RPMI7951 (cell line): ENCODE data around the gene ZNF821. TPM values are rescaled to one million over a fixed set of nuclear protein-coding genes. Genes with fewer than 3 reads are reported as not detected.
"Not testable (repeated sequence)": the region's sequence is repeated elsewhere in the genome, so short reads cannot be mapped to it uniquely, and the experiment has no call there.

Experiments
- DNase-seq: peaks from one replicate; pipeline ENCODE4 v3.0.0-alpha.2; 2012; ENCODE audit warnings: low read depth
- total RNA-seq: library from RNA; depleted of rRNA; stranded (reverse); fragments of >200 nt; shearing (Covaris generic); gene quantifications from 2 replicates; pipeline ENCODE4 v1.2.3, GENCODE V29; 2014

Gene ZNF821
- total RNA-seq, 1 experiment from 2014 or later: 3.4 TPM

DNA sequence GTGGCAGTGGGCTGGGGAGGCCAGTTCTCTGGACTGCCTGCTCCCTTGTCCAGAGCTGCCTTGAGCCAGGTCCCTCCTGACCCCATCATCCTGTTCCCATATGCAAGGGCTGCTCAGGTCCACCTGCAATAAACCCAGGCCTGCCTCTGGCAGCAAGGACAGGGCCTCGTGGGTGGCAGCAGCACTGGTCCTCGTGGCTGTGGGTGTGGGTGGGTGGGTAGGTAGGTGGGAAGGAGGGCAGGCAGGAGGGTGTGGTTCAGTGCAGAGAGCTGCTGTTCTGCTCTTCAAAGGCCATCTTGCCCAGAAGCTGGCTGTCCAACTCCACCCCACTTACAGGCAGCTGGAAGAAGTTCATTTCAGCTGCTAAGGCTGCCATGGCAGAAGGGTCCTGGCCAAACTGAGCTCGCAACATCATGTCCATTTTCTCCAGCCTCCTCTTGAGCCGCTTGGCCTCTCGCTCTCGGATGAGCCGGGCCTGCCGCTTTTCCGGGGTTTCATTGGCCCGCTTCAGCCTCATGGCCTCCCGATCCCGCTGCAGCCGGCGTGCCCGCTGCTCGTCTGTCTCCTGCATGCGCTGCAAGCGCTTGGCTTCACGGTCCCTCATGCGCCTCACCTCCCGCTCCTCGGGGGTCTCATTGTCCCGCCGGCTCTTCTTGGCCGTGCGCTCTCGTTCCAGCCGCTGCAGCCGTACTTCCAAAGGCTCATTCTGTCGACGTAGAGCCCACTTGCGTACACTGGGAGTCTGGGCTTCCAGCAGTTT lies 24.0 kb downstream of the ZNF821 start:
- no peak for DNase-seq

DNA sequence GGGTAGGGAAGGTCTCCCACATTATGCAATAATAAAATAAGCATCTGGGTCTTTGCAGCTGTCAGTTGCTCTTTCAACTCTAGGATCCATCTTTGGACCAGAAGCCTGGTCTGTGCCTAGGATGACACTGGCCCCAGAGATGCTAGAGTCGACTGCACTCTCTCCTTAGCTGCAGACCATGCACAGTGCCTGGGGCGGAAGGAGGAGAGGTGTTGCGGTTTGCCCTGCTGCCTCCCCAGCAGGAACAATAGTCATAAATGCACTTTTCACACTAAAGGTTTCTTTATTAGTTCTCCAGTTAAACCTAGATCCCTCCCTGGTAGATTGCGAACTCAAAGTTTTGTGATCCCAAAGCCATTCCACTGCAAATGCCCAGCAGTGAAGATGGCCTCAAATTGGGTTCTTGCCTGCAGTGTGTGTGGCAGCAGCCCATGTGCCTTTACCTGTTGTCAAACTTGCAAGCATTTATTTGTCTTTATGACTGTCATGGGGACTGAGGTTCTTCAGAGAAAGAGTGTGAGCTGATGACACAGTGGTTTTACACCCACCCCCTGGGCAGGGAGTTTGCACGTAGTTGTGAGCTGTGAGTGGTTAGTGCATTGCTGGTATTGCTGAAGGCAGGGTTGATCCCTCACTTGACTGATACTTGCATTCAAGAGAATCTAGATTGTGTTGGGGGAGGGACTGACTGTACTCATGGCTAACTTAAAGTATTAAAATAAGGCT lies 27.9 kb downstream of the ZNF821 start:
- DNase-seq: no peak

DNA sequence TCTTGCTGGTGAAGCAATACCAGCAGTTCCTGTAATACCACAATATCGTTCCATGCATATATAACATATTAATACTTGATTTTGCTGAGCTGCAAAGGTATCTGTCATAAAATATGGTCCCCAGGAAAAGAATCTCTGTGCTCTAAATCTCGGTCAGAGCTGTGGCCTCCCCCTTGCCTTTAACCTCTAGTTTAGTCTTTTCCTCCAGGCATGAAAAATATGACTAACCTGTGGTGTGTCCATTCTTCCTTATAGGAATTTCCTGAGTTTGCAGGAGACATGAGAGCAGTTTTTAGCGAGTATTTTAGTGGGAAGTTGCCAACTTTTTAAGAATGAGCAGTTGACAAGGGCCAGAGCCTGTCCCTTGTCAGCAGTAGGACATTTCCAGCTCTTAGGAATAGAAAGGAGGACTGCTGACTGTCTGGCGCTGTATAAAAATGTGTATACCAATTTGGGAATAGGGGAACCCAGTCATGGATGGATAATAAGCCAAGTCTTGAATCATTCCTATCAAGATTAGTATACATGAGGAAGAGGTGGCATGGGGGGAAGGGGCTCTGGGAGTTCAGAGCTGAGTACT lies 29.5 kb downstream of the ZNF821 start:
- peak; percentile 14 for DNase-seq

DNA sequence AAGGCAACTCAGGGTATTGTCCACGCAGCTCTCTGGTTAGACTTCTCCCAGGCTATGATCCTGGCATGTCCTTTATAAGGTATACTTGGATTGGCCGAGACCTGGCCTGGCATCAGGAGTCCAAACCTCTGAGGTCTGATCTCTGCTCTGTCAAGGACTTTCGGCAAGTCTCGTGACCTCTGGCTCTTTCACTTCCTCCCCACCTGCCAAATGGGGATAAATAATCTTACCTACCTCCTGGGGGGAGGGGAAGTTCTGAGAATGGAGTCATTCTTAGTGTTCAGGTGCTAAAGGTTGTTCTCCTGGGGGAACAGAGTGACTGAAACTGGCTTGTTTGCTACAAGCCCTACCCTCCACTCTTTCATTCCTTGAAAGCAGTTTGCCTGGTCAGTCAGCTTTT lies 30.6 kb downstream of the ZNF821 start:
- no peak for DNase-seq

DNA sequence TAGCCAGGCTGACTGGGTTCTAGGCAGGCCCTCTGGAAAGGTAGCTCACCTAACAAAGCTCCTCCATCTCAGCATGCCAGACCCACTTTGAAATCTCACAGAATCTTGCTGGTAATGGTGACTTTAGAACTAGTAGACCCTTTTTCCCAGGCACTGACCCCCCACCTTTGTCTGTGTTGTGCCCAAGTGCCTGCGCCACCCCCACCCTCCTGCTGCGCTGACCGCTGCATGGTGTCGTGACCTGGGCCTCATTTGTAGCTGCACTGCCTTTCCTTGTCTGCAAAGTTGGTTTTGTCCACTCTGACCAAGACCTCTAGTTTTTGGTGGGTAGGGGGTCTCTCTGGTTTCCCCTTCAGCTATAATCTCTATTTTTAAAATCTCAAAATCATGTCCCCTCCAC lies 31.4 kb downstream of the ZNF821 start:
- no peak for DNase-seq

DNA sequence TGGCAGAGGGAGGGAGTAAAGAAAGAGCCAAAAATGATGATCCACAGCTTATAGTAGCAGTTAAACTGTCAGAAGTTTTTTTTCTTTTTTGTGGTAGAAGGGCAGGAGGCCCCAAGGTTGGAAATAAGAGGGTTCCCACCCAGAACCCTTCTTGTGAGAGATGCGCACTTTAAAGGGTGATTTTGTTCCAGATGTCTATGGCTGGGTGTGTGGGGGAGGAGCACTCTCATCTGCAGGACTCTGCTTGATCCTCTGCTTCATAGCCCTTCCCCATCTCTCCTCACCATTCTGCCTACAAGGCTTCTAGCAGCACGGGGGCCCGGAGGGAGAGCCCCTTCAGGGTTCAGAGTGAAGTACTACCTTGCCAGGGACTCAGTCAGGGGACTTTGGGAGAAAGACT lies 31.8 kb downstream of the ZNF821 start:
- DNase-seq: no peak

GRCh38 chr16:71851746-71852145 lies 32.2 kb downstream of the ZNF821 start:
- DNase-seq: no peak

- DNase-seq: no peak
Measured at GRCh38 chr16:71848622-71849021, 35.4 kb downstream of the ZNF821 start.

DNA sequence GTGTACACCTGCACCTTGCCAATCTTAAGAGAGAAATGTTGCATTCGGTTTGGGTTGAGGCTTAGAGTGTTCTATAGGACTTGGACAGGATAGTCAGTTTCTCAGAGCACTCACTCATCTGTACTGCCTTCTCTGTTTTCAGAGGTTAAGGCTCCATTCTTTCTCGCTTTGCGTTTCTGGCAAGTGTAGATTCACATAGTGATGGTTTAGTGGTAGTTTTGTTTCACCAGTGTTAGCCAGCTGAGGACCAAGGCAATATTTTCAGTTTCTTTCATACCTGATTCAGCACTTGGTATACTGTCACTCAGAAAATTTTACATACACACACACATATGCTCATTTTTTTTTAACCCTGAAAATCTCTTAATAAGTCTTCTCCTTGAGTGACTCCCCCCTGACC lies 36.9 kb downstream of the ZNF821 start:
- no peak for DNase-seq

- peak; percentile 9 for DNase-seq
Measured at GRCh38 chr16:71846431-71846830, 37.6 kb downstream of the ZNF821 start.

- peak; percentile 91 for DNase-seq
Measured at GRCh38 chr16:71845639-71846430, 38.1 kb downstream of the ZNF821 start, which contains the start of gene ATXN1L. Gene ATXN1L, plus strand, starts transcription at chr16:71845976. Its CDS starts 3,765 bp downstream, at chr16:71849741.

DNA sequence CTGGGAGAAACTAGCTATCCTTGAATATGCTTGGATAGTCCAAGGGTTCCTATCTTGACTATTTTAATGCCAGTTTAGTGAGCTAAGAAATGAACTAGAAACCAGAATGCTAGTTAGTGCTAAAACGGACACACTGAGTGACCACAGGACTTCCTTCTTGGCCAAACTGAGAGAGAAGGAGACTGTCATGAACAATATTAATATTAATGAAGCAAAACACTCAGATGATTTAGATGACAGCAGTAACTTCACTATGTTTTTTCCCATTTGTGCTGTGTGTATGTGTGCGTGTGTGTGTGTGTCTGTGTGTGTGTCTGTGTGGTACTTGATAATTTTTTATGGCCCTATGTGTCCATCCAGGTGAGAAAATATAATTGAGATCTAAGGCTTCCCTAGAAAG lies 40.4 kb downstream of the ZNF821 start:
- no peak for DNase-seq

DNA sequence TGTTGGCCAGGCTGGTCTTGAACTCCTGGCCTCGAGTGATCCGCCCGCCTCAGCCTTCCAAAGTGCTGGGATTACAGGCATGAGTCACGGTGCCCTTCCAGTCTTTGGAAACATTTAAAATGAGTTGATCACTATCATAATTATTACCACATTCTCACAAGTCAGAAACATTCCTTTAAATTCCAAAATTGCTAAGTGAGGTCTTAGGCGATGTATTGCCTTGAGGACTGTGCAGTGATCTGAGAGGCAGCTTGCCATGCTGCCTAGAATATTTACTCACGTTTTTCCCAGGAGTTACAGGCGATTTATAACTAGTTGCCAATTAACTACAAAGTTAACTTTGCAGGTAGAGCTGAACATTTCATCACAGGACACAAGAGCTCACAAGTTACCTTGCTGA lies 43.9 kb downstream of the ZNF821 start:
- no peak for DNase-seq

DNA sequence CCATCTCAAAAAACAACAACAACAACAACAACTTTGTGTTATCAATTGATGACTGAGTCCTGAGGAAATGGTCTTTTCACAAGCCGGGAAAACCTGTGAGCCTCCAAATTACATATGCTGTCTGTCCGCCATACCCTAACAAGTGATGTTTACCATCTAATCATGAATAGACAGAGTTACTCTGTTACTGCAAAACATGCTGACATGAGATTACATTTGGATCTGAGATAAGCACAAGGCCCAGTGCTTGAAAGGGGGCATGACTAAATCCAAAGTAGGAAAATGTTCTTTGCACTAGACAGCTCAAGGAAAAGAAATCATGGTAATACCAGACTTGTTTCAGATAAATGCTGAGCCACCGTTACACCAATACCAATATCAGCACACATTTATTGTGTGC lies 46.8 kb downstream of the ZNF821 start:
- DNase-seq: no peak

DNA sequence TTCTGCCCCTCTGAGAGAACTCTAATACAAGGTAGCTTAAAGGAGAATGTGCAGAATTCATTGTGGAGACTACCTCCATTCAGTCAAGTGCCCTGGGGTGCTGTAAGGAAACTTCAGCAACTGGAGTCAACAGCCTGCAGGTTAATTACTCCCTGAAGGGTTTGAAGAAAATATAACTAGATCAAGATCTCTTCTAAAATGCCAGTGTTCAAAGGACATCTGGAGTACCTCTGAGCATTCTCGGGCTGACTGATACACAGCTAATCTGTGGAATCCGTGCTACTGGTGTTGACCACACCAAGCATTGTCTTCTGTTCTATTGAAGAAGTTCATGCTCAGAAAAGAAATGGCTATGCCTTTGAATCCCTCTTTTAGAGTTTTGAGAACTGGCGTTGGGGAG lies 49.7 kb downstream of the ZNF821 start:
- DNase-seq: no peak

GRCh38 chr16:71832112-71832511 lies 51.9 kb downstream of the ZNF821 start:
- DNase-seq: not testable (repeated sequence)

GRCh38 chr16:71831698-71832097 lies 52.3 kb downstream of the ZNF821 start:
- not testable (repeated sequence) for DNase-seq

GRCh38 chr16:71830359-71830758 lies 53.6 kb downstream of the ZNF821 start:
- DNase-seq: no peak

- no peak for DNase-seq
Measured at GRCh38 chr16:71826533-71827017, 57.4 kb downstream of the ZNF821 start.

GRCh38 chr16:71817155-71817500 lies 66.9 kb downstream of the ZNF821 start:
- not testable (repeated sequence) for DNase-seq

GRCh38 chr16:71811261-71811803 lies 72.7 kb downstream of the ZNF821 start:
- no peak for DNase-seq

DNA sequence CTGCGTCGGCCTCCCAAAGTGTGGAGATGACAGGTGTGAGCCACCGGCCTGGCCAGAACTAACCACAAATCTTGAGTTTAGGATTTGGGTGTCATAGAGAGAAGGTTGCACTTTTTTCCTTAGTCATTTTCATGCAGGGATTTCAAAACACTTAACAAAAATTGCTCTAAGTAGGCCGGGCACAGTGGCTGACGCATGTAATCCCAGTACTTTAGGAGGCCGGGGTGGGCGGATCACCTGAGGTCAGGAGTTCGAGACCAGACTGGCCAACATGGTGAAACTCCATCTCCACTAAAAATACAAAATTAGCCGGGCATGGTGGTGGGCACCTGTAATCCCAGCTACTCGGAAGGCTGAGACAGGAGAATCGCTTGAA lies 73.8 kb downstream of the ZNF821 start:
- DNase-seq: not testable (repeated sequence)
